Caco-2 (cell line): ENCODE measurements around the gene EPOP. TPM values are rescaled to one million over a fixed set of nuclear protein-coding genes. Genes with fewer than 3 reads are reported as not detected.

Source experiments
- BruUV-seq: library from RNA; stranded (reverse); fragments of 400-500 nt; replicated peaks from 2 replicates; lab custom pipeline; 2021; lab: Mats Ljungman, UMichigan
- CTCF ChIA-PET: fragments of 300-600 bp; sonication (Branson Sonifier 250); formaldehyde crosslinking; loops from one replicate; lab custom pipeline; 2022; ENCODE audit warnings: antibody characterized with exemption; lab: Charles Lee
- POLR2A ChIA-PET: fragments of 300-600 bp; sonication (Branson Sonifier 250); formaldehyde crosslinking; loops from one replicate; lab custom pipeline; 2022; ENCODE audit warnings: antibody characterized with exemption; lab: Charles Lee
- DNase-seq, 2 experiments: peaks; one replicate each; pipeline versions ENCODE4 v3.0.0 to v3.0.0-alpha.2; 2020 to 2022
- H3K27me3 ChIP-seq: replicated peaks from 2 replicates; pipeline ENCODE4 v1.6.0; 2011; ENCODE audit warnings: low read length; ENCODE audit not compliant: control insufficient read depth, insufficient read depth
- H3K36me3 ChIP-seq: 2 replicates; pipeline ENCODE4 v1.5.1; 2011; ENCODE audit warnings: low read length; ENCODE audit not compliant: control insufficient read depth, insufficient read depth
- H3K4me1 ChIP-seq: fragments of 250-450 bp; sonication (Bioruptor Pico); 2 replicates; pipeline ENCODE4 v1.5.1; 2020; ENCODE audit warnings: mild to moderate bottlenecking
- H3K4me3 ChIP-seq: 2 replicates; pipeline ENCODE4 v1.5.1; 2011; ENCODE audit warnings: low read depth, mild to moderate bottlenecking, control low read depth, low read length
- H3K9me3 ChIP-seq: fragments of 250-450 bp; sonication (Bioruptor Pico); 2 replicates; pipeline ENCODE4 v1.5.1; 2020; ENCODE audit warnings: mild to moderate bottlenecking, moderate library complexity
- H3K27ac Mint-ChIP-seq: one replicate; pipeline ENCODE4 v1.8.0; 2022; ENCODE audit warnings: mixed read lengths; ENCODE audit not compliant: unreplicated experiment
- H3K27me3 Mint-ChIP-seq: one replicate; pipeline ENCODE4 v1.8.0; 2022; ENCODE audit warnings: mixed read lengths; ENCODE audit not compliant: insufficient read depth, unreplicated experiment
- H3K36me3 Mint-ChIP-seq: one replicate; pipeline ENCODE4 v1.8.0; 2022; ENCODE audit warnings: mild to moderate bottlenecking, mixed read lengths; ENCODE audit not compliant: insufficient read depth, unreplicated experiment
- H3K4me1 Mint-ChIP-seq: one replicate; pipeline ENCODE4 v1.8.0; 2022; ENCODE audit warnings: low read depth, mixed read lengths; ENCODE audit not compliant: unreplicated experiment
- H3K4me3 Mint-ChIP-seq: one replicate; pipeline ENCODE4 v1.8.0; 2022; ENCODE audit warnings: mild to moderate bottlenecking, moderate library complexity, mixed read lengths; ENCODE audit not compliant: unreplicated experiment
- H3K9me3 Mint-ChIP-seq: one replicate; pipeline ENCODE4 v1.8.0; 2022; ENCODE audit warnings: mixed read lengths; ENCODE audit not compliant: unreplicated experiment
- CTCF ChIP-seq, 2 experiments: fragments of 200-600 bp in 1 of 2; IDR thresholded peaks; 1 replicate in 1 of 2; 2 replicates in 1 of 2; pipeline versions ENCODE4 v1.5.1 to v1.8.0; 2011 to 2022; ENCODE audit warnings: antibody characterized with exemption in 1 of 2, control low read depth in 1 of 2, inconsistent platforms in 1 of 2, low read depth in 1 of 2, low read length in 1 of 2, mild to moderate bottlenecking in 1 of 2, moderate library complexity in 1 of 2; ENCODE audit not compliant: insufficient read depth in 1 of 2, severe bottlenecking in 1 of 2, unreplicated experiment in 1 of 2
- intact Hi-C: fragments of 100-400 bp; cut with micrococcal nuclease; formaldehyde crosslinking; loops from one replicate; pipeline ENCODE4 v1.10.0; 2022; ENCODE audit not compliant: unreplicated experiment
- total RNA-seq: library from RNA; stranded (reverse); gene quantifications from 2 replicates; pipeline ENCODE4 v1.2.3, GENCODE V29; 2022

Gene EPOP
- total RNA-seq, 1 experiment from 2014 or later, result 17.1 TPM

- POLR2A ChIA-PET, result no interaction called here
- H3K27ac Mint-ChIP-seq, result no peak overlapping the region
- no peaks in the 10 kb centered on the region for H3K27me3 ChIP-seq
- H3K27me3 Mint-ChIP-seq, result no peaks in the 10 kb centered on the region
- peaks cover 6% of the 10 kb centered on the region for H3K4me1 Mint-ChIP-seq
- CTCF ChIA-PET, result interaction anchor here (0.6 to 2.8 kb wide), 6 partner anchors 8 to 101 kb away, joined by 3 to 18 read pairs (median 4); no protein-coding TSS in a partner anchor
- no peaks in the 10 kb centered on the region for H3K9me3 Mint-ChIP-seq
- no peaks in the 10 kb centered on the region for H3K9me3 ChIP-seq
- H3K4me1 ChIP-seq, result peaks cover 16% of the 10 kb centered on the region
- H3K36me3 ChIP-seq, result no peaks in the 10 kb centered on the region
- no peaks in the 10 kb centered on the region for H3K36me3 Mint-ChIP-seq
- no peak for TF ChIP-seq CTCF (IDR thresholded peaks at IDR 0.05; ENCODE audit: insufficient read depth in 1 of 2, low read depth in 1 of 2, low read length in 1 of 2, severe bottlenecking in 1 of 2, unreplicated experiment in 1 of 2)
- intact Hi-C loops, result no loop called here
- DNase-seq, result no peak
- BruUV-seq, result no TSS peak
- no peak overlapping the region for H3K4me3 Mint-ChIP-seq
- H3K4me3 ChIP-seq, result no peak overlapping the region
These were observed 15.9 kb downstream of the EPOP start for GRCh38 chr17:38658741-38659345.

- Histone ChIP-seq H3K27me3 (no peaks in the 10 kb centered on the region), H3K4me1 (peaks cover 16% of the 10 kb centered on the region), H3K4me3 (peak overlapping the region; percentile 33), H3K36me3 (no peaks in the 10 kb centered on the region), H3K9me3 (no peaks in the 10 kb centered on the region)
- TF ChIP-seq CTCF (IDR thresholded peaks at IDR 0.05; ENCODE audit: insufficient read depth in 1 of 2, low read depth in 1 of 2, low read length in 1 of 2, severe bottlenecking in 1 of 2, unreplicated experiment in 1 of 2), result no peak
- H3K27ac Mint-ChIP-seq, result peak overlapping the region; percentile 45
- intact Hi-C loops, result loop anchor here (2.0 kb wide), 1 partner anchor 43 kb away; no protein-coding TSS in a partner anchor
- ChIA-PET CTCF (interaction anchor here (1.0 to 2.8 kb wide), 7 partner anchors 8 to 100 kb away, joined by 3 to 18 read pairs (median 6); no protein-coding TSS in a partner anchor), POLR2A (interaction anchor here (1.5 kb wide), 1 partner anchor 44 kb away, joined by 5 read pairs; no protein-coding TSS in a partner anchor)
- H3K4me1 Mint-ChIP-seq, result peaks cover 6% of the 10 kb centered on the region
- peak overlapping the region; percentile 47 for H3K4me3 Mint-ChIP-seq
- DNase-seq, result no peak
- no peaks in the 10 kb centered on the region for H3K27me3 Mint-ChIP-seq
- no TSS peak for BruUV-seq
- H3K36me3 Mint-ChIP-seq, result no peaks in the 10 kb centered on the region
- H3K9me3 Mint-ChIP-seq, result no peaks in the 10 kb centered on the region
These were observed 16.7 kb downstream of the EPOP start for GRCh38 chr17:38657824-38658740.
